CD14-positive monocyte (primary cell): ENCODE data around the gene CALML4. TPM values are rescaled to one million over a fixed set of nuclear protein-coding genes. Genes with fewer than 3 reads are reported as not detected.

ENCODE experiments used
- DNase-seq, 3 donors: peaks; one replicate each; pipeline ENCODE4 v3.0.0-alpha.2; 2011 to 2022
- H2AFZ ChIP-seq: 2 replicates; pipeline ENCODE4 v1.6.0; 2012; ENCODE audit warnings: mild to moderate bottlenecking, low read depth, low read length, inconsistent platforms; ENCODE audit not compliant: insufficient read depth, poor library complexity, severe bottlenecking
- H3K27ac ChIP-seq, 2 donors: 1 replicate in 1 of 2; 2 replicates in 1 of 2; pipeline ENCODE4 v1.5.1; 2012 to 2013; ENCODE audit warnings: low read length in 2 of 2, control low read depth in 1 of 2, inconsistent platforms in 1 of 2, low read depth in 1 of 2, mild to moderate bottlenecking in 1 of 2
- H3K27me3 ChIP-seq, 2 donors: one replicate each; pipeline versions ENCODE4 v1.6.0 to v1.6.1; 2011 to 2013; ENCODE audit warnings: low read length in 2 of 2; ENCODE audit not compliant: control insufficient read depth in 2 of 2, insufficient read depth in 2 of 2
- H3K36me3 ChIP-seq, 2 donors: replicated peaks in 1 of 2; 1 replicate in 1 of 2; 2 replicates in 1 of 2; pipeline versions ENCODE4 v1.5.1 to v1.6.1; 2012 to 2013; ENCODE audit warnings: low read length in 2 of 2, control low read depth in 1 of 2, inconsistent platforms in 1 of 2, mild to moderate bottlenecking in 1 of 2; ENCODE audit not compliant: insufficient read depth in 2 of 2, control insufficient read depth in 1 of 2
- H3K4me1 ChIP-seq, 2 donors: 1 replicate in 1 of 2; 2 replicates in 1 of 2; pipeline versions ENCODE4 v1.5.1 to v1.6.1; 2012 to 2013; ENCODE audit warnings: low read length in 2 of 2, control low read depth in 1 of 2, inconsistent platforms in 1 of 2, mild to moderate bottlenecking in 1 of 2, moderate library complexity in 1 of 2; ENCODE audit not compliant: insufficient read depth in 2 of 2, control insufficient read depth in 1 of 2
- H3K4me2 ChIP-seq: replicated peaks from 2 replicates; pipeline ENCODE3; 2012; ENCODE audit warnings: low read length, moderate library complexity, mild to moderate bottlenecking; ENCODE audit not compliant: poor library complexity, severe bottlenecking; ENCODE audit errors: extremely low read depth
- H3K4me3 ChIP-seq, 3 experiments: fragments of 200-600 bp in 1 of 3; sonication (generic) in 1 of 3; replicated peaks in 1 of 3; 1 replicate in 2 of 3; 2 replicates in 1 of 3; pipeline ENCODE4 v1.5.1; 2011 to 2013; ENCODE audit warnings: low read length in 3 of 3, mild to moderate bottlenecking in 3 of 3, control low read depth in 2 of 3, low read depth in 2 of 3, inconsistent platforms in 1 of 3, moderate library complexity in 1 of 3
- H3K79me2 ChIP-seq: 2 replicates; pipeline ENCODE4 v1.6.0; 2012; ENCODE audit warnings: mild to moderate bottlenecking, control low read depth, inconsistent platforms, low read length, moderate library complexity; ENCODE audit not compliant: insufficient read depth
- H3K9ac ChIP-seq: 2 replicates; pipeline ENCODE4 v1.6.0; 2017; ENCODE audit warnings: low read length, mild to moderate bottlenecking; ENCODE audit not compliant: insufficient read depth, poor library complexity, severe bottlenecking
- H3K9me3 ChIP-seq, 2 donors: replicated peaks in 1 of 2; 1 replicate in 1 of 2; 2 replicates in 1 of 2; pipeline versions ENCODE4 v1.5.1 to v1.6.1; 2012 to 2013; ENCODE audit warnings: low read length in 2 of 2, control low read depth in 1 of 2; ENCODE audit not compliant: control insufficient read depth in 1 of 2, insufficient read depth in 1 of 2
- H4K20me1 ChIP-seq: 2 replicates; pipeline ENCODE4 v1.6.0; 2012; ENCODE audit warnings: mild to moderate bottlenecking, low read length, control low read depth, moderate library complexity; ENCODE audit not compliant: insufficient read depth
- H3K27ac Mint-ChIP-seq, 7 donors: one replicate each; pipeline ENCODE4 v1.8.0; 2020; ENCODE audit warnings: mild to moderate bottlenecking in 7 of 7, mixed read lengths in 7 of 7, moderate library complexity in 6 of 7, inconsistent platforms in 2 of 7
- H3K27me3 Mint-ChIP-seq, 3 donors: one replicate each; pipeline ENCODE4 v1.8.0; 2021 to 2022; ENCODE audit warnings: low read depth in 3 of 3, mild to moderate bottlenecking in 3 of 3, mixed read lengths in 3 of 3, moderate library complexity in 3 of 3, inconsistent platforms in 1 of 3
- H3K36me3 Mint-ChIP-seq, 2 donors: one replicate each; pipeline ENCODE4 v1.8.0; 2020; ENCODE audit warnings: mixed read lengths in 2 of 2, inconsistent platforms in 1 of 2, mild to moderate bottlenecking in 1 of 2
- H3K4me1 Mint-ChIP-seq: one replicate; pipeline ENCODE4 v1.8.0; 2020; ENCODE audit warnings: mild to moderate bottlenecking, mixed read lengths
- H3K4me3 Mint-ChIP-seq, 2 donors: one replicate each; pipeline ENCODE4 v1.8.0; 2020; ENCODE audit warnings: mild to moderate bottlenecking in 2 of 2, mixed read lengths in 2 of 2, moderate library complexity in 1 of 2
- H3K9me3 Mint-ChIP-seq, 7 donors: one replicate each; pipeline ENCODE4 v1.8.0; 2020 to 2022; ENCODE audit warnings: mixed read lengths in 7 of 7, mild to moderate bottlenecking in 6 of 7, moderate library complexity in 6 of 7, inconsistent platforms in 2 of 7
- WGBS: methylation state at CpG from one replicate; pipeline ENCODE4 v1.1.5; 2013; ENCODE audit warnings: missing lambda C conversion rate; ENCODE audit not compliant: insufficient coverage; 5-methylcytosine and 5-hydroxymethylcytosine counted together
- intact Hi-C, 2 donors: fragments of 100-400 bp; cut with micrococcal nuclease; formaldehyde crosslinking; loops; one replicate each; pipeline versions ENCODE4 v1.15.0 to v1.15.1; 2023
- polyA plus RNA-seq, 3 donors: library from polyadenylated mRNA; depleted of rRNA in 1 of 3; unstranded in 2 of 3; stranded (reverse) in 1 of 3; fragments of 300-500 nt in 2 of 3; fragments of >200 nt in 1 of 3; fragmentation: Illumina TruSeq in 2 of 3; gene quantifications; 1 replicate in 2 of 3; 2 replicates in 1 of 3; pipeline ENCODE4 v1.2.3, GENCODE V29; 2012 to 2021
- TF ChIP-seq, protein P1 (sequence below): fragments of 200-600 bp; IDR thresholded peaks from one replicate; pipeline ENCODE4 v1.8.0; 2022; ENCODE audit warnings: antibody characterized with exemption, mild to moderate bottlenecking

Gene CALML4
- polyA plus RNA-seq, 3 donors = 24.3 to 44.5 (median 38.8) TPM

DNA sequence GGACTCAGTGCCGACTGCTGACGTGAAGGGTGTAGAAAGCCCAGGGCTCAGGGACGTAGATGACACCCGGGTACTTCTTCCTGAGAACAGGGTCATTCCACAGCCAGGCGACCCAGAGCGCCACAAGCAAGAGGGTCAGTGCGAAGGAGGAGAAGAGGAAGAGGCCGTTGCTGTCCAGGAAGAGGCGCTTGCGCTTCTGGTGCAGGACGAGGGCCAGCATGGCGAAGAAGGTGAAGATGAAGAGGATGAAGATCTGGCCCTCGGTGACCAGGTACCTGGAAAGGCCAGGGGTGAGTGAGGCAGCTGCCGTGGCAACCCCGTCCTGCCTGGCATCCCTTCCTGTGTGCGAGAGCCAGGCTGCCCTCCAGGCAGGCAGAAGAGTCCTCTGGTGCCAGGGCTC lies 3.0 kb upstream of the CALML4 start:
- Histone ChIP-seq H3K27me3 (no peaks in the 10 kb centered on the region), H3K27ac (peak overlapping the region in 1 of 2 donors; percentile 6), H3K79me2 (peaks cover 55% of the 10 kb centered on the region), H3K4me2 (no peak overlapping the region), H3K9ac (no peak overlapping the region), H3K4me1 (peaks cover 68 to 77% of the 10 kb centered on the region in 2 donors), H3K4me3 (no peak overlapping the region), H4K20me1 (peaks cover 19% of the 10 kb centered on the region), H2AFZ (no peak overlapping the region), H3K36me3 (peaks cover 0 to 11% of the 10 kb centered on the region in 2 donors), H3K9me3 (no peaks in the 10 kb centered on the region)
- Mint-ChIP-seq H3K4me3 (peak overlapping the region in 1 of 2 donors; percentile 41), H3K4me1 (peaks cover 75% of the 10 kb centered on the region), H3K27ac (peak overlapping the region in 3 of 7 donors; percentile 69 to 82 (median 69)), H3K9me3 (no peaks in the 10 kb centered on the region), H3K36me3 (peaks cover 3 to 31% of the 10 kb centered on the region in 2 donors), H3K27me3 (peaks cover 0 to 2% (median 0%) of the 10 kb centered on the region in 3 donors)
- intact Hi-C loops = no loop called here
- DNase-seq = no peak
- WGBS = 68% methylated on average over 11 of the region's 16 CpGs
- TF ChIP-seq, protein P1, sequence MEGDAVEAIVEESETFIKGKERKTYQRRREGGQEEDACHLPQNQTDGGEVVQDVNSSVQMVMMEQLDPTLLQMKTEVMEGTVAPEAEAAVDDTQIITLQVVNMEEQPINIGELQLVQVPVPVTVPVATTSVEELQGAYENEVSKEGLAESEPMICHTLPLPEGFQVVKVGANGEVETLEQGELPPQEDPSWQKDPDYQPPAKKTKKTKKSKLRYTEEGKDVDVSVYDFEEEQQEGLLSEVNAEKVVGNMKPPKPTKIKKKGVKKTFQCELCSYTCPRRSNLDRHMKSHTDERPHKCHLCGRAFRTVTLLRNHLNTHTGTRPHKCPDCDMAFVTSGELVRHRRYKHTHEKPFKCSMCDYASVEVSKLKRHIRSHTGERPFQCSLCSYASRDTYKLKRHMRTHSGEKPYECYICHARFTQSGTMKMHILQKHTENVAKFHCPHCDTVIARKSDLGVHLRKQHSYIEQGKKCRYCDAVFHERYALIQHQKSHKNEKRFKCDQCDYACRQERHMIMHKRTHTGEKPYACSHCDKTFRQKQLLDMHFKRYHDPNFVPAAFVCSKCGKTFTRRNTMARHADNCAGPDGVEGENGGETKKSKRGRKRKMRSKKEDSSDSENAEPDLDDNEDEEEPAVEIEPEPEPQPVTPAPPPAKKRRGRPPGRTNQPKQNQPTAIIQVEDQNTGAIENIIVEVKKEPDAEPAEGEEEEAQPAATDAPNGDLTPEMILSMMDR = no peak

- no peak for DNase-seq
- Histone ChIP-seq H3K9ac (no peak overlapping the region), H3K4me2 (no peak overlapping the region), H3K9me3 (no peaks in the 10 kb centered on the region), H3K27ac (peak overlapping the region; percentile 84 to 86), H3K36me3 (peaks cover 0 to 11% of the 10 kb centered on the region in 2 donors), H3K79me2 (peaks cover 61% of the 10 kb centered on the region), H4K20me1 (peaks cover 19% of the 10 kb centered on the region), H3K27me3 (no peaks in the 10 kb centered on the region), H3K4me1 (peaks cover 68 to 80% of the 10 kb centered on the region in 2 donors), H2AFZ (no peak overlapping the region), H3K4me3 (no peak overlapping the region)
- Mint-ChIP-seq H3K36me3 (peaks cover 3 to 29% of the 10 kb centered on the region in 2 donors), H3K27me3 (peaks cover 0 to 2% (median 0%) of the 10 kb centered on the region in 3 donors), H3K9me3 (no peaks in the 10 kb centered on the region), H3K27ac (peak overlapping the region; percentile 35 to 85 (median 64)), H3K4me3 (no peak overlapping the region), H3K4me1 (peaks cover 80% of the 10 kb centered on the region)
- intact Hi-C loops = no loop called here
- 90% methylated on average over 6 of the region's 12 CpGs for WGBS
- TF ChIP-seq, protein P1 = no peak
These were observed 2.2 kb upstream of the CALML4 start for GRCh38 chr15:68207176-68207935.
